ENCODE results near the gene PREX1.

DNA sequence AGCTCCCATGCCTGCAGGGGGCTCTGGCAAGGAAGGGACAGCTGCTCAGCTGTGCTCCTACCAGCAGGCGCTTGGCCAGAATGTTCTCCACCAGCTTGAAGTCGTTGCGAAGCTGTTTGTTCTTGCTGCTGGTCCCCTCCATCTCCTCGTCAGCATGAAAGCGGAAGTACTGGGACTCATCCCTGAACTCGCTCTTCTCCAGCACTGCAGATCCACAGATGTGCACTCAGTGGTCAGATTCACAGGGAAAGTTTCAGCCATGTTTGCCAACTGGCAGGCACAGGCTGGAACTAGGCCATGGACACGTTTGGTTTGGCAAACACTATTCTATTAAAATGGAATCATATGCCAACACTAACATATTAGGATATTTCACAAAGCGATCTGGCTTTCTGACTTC is 167.9 kb downstream of the PREX1 start:
- TF ChIP-seq POLR2AphosphoS5 (IDR thresholded peaks at IDR 0.05; ENCODE audit: low read depth, low read length): no peak
- TF ChIP-seq, protein P1, sequence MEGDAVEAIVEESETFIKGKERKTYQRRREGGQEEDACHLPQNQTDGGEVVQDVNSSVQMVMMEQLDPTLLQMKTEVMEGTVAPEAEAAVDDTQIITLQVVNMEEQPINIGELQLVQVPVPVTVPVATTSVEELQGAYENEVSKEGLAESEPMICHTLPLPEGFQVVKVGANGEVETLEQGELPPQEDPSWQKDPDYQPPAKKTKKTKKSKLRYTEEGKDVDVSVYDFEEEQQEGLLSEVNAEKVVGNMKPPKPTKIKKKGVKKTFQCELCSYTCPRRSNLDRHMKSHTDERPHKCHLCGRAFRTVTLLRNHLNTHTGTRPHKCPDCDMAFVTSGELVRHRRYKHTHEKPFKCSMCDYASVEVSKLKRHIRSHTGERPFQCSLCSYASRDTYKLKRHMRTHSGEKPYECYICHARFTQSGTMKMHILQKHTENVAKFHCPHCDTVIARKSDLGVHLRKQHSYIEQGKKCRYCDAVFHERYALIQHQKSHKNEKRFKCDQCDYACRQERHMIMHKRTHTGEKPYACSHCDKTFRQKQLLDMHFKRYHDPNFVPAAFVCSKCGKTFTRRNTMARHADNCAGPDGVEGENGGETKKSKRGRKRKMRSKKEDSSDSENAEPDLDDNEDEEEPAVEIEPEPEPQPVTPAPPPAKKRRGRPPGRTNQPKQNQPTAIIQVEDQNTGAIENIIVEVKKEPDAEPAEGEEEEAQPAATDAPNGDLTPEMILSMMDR (IDR thresholded peaks at IDR 0.05): no peak
- TF ChIP-seq SIN3A (IDR thresholded peaks at IDR 0.05; ENCODE audit: borderline replicate concordance, insufficient read depth, low read depth, low read length): no peak
- TF ChIP-seq TCF7L2 (IDR thresholded peaks at IDR 0.05; ENCODE audit: low read depth, low read length): no peak
- TF ChIP-seq, protein P2, sequence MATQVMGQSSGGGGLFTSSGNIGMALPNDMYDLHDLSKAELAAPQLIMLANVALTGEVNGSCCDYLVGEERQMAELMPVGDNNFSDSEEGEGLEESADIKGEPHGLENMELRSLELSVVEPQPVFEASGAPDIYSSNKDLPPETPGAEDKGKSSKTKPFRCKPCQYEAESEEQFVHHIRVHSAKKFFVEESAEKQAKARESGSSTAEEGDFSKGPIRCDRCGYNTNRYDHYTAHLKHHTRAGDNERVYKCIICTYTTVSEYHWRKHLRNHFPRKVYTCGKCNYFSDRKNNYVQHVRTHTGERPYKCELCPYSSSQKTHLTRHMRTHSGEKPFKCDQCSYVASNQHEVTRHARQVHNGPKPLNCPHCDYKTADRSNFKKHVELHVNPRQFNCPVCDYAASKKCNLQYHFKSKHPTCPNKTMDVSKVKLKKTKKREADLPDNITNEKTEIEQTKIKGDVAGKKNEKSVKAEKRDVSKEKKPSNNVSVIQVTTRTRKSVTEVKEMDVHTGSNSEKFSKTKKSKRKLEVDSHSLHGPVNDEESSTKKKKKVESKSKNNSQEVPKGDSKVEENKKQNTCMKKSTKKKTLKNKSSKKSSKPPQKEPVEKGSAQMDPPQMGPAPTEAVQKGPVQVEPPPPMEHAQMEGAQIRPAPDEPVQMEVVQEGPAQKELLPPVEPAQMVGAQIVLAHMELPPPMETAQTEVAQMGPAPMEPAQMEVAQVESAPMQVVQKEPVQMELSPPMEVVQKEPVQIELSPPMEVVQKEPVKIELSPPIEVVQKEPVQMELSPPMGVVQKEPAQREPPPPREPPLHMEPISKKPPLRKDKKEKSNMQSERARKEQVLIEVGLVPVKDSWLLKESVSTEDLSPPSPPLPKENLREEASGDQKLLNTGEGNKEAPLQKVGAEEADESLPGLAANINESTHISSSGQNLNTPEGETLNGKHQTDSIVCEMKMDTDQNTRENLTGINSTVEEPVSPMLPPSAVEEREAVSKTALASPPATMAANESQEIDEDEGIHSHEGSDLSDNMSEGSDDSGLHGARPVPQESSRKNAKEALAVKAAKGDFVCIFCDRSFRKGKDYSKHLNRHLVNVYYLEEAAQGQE (IDR thresholded peaks at IDR 0.05; ENCODE audit: insufficient read depth in 1 of 2, low read depth in 2 of 2, low read length in 1 of 2): no peak

Measured in Panc1 (cell line).